D721Med (cell line): Measurements from ENCODE around the gene FAM111B.
"Not testable (repeated sequence)": the region's sequence is repeated elsewhere in the genome, so short reads cannot be mapped to it uniquely, and the experiment has no call there.

Experiments used
- DNase-seq: peaks from one replicate; pipeline ENCODE4 v3.0.0; 2011; ENCODE audit warnings: low spot score; ENCODE audit not compliant: insufficient read length
- FAIRE-seq: peaks from 2 replicates; lab custom pipeline; 2011; peaks lifted over from hg19 to GRCh38; lab: Jason Lieb, UNC
- TF ChIP-seq, protein P1 (sequence below): IDR thresholded peaks from 2 replicates; pipeline ENCODE4 v1.5.1; 2012; ENCODE audit warnings: mild to moderate bottlenecking, control low read depth; ENCODE audit not compliant: insufficient read depth; ENCODE audit errors: missing control alignments

FAM111B gene

DNA sequence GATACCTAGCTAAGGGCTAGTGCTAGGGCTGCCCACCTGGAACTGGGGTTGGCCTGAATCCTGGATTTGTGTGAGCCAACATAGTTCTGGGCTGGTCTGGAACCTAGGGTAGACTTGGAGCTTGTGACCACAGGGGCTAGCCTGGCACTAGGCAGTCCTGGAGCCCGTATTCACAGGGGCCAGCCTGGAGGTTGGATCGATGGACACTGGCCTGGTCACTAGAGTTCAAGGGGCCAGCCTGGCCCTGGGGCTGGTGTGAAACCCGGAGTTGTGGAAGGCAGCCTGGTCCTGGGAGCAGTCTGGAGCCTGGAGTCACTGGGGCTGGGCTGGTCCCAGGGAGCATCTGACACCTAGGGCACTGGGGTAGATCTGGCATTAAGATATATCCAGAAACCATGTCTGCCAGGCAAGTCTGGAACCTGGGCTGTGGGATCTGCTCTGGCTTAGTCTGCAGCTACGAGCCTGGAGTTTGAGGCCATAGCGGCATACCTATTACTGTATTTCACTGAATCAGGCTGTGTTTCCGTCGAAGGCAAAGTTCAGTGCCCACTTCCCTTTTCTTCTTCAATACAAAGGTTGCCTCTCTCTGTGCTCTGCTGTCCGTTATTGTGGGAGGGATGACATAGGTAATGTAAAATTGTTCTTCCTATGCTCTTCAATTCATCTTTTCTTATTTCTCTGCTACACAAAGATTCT, 30.0 kb upstream of the FAM111B start:
- DNase-seq (no peak), FAIRE-seq (no peak)
- TF ChIP-seq, protein P1, sequence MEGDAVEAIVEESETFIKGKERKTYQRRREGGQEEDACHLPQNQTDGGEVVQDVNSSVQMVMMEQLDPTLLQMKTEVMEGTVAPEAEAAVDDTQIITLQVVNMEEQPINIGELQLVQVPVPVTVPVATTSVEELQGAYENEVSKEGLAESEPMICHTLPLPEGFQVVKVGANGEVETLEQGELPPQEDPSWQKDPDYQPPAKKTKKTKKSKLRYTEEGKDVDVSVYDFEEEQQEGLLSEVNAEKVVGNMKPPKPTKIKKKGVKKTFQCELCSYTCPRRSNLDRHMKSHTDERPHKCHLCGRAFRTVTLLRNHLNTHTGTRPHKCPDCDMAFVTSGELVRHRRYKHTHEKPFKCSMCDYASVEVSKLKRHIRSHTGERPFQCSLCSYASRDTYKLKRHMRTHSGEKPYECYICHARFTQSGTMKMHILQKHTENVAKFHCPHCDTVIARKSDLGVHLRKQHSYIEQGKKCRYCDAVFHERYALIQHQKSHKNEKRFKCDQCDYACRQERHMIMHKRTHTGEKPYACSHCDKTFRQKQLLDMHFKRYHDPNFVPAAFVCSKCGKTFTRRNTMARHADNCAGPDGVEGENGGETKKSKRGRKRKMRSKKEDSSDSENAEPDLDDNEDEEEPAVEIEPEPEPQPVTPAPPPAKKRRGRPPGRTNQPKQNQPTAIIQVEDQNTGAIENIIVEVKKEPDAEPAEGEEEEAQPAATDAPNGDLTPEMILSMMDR: no peak

DNA sequence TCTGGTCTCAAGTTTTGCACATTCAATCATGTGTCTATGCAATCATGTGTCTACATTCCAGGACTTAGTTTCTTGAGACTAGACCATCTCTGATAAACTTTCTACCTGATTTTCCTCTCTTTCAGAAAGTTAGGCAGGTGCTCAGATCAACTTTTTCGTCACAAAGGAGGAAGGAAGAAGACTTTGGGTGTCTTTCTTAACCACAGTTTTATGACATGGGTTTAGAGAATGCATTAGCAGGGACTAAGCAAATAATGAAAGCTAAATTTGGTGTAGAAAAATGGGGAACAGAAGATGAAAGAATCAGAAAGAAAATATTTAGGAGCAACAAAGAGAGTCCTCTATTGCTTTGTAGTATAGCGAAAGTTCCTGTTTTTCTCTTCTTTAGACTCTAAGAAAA, 28.6 kb upstream of the FAM111B start:
- DNase-seq (no peak), FAIRE-seq (no peak)
- TF ChIP-seq, protein P1: no peak

DNA sequence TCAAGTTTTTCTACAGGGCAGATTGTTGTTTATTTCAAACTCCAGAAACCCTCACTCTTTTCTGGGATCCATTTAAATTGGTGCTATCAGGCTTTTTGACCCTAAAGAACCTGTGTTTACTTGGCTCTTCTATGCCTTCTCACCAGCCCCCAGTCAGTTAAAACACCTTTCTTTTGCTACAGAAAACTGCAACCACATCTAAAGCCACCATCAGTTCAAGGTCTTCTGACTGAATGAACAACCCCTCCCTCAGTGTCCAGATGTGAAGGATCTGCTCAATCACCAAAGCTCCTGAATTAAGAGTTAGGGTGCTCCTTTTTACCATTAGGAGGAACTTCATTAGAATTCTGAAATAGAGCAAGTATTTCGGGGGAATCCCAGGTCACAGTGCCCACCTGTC, 28.0 kb upstream of the FAM111B start:
- FAIRE-seq (no peak), DNase-seq (no peak)
- TF ChIP-seq, protein P1: no peak

DNA sequence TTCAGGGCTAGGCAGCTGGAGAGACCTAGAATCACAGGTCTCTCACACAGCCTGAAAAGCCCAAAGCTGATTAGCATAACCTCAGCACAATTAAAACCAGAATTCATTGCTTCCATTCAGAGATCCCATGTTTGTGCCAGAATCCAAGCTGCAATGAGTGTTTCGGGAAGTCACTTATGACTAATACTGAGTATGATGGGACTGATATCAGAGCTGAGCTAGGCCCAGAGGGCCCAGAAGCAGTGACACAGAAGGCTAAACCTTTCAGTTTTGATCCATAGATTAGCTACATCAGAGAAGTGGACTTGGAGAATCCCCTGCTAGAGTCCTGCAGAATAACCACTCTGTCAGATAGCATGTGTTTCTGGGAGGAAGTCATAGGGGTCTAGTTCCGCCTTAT, 26.6 kb upstream of the FAM111B start:
- not testable (repeated sequence) for DNase-seq, FAIRE-seq

DNA sequence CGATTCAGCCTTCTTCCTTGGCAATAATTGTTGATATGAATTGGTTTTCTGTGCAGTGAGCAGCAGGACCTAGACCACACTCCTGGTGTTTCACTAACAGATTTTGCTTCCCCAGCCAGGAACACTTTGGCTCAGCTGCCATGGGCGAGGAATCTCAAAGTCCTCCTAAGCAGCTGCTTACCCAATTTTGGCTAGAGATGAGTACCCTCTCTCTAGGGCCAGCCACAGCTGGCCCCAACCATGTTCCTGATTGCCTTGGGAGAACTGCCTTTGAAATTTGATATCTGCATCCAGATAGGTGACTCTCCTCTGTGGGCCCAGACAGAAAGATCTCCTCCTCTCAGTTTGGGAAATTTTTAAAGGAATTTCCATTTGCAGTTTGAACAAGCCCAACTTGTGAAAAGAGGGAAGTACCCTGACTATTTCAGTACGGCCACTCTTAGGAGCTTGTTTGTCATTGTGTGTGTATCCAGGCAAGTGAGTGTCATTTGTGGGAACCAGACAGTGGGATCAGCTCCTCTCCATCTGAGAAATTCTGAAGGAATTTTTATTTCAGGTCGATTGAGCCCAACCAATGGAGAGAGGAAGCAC, 25.5 kb upstream of the FAM111B start:
- DNase-seq, FAIRE-seq: not testable (repeated sequence)

DNA sequence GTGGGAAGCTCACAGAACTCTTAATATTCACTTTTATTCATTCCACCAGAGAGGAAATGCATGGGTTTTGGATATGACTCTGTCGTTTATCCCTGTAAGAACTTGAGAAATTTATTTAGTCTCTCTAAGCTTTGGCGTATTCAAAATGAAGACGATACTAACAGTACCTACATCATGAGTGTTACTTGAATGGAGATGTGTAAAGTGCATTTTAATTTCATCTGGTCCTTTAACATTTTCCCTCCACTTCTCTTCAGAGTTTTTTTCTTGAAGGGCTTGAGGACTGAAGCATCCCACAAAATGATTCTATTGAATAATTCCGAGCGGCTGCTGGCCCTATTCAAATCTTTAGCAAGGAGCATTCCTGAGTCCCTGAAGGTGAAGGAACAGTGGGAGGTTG, 21.0 kb upstream of the FAM111B start, which contains the start of gene GLYATL1B:
GLYATL1B (plus strand) TSS at position 301 of the 400 bp plus-strand sequence; CDS start at position 301, 0 bp downstream.
- not testable (repeated sequence) for FAIRE-seq, DNase-seq

DNA sequence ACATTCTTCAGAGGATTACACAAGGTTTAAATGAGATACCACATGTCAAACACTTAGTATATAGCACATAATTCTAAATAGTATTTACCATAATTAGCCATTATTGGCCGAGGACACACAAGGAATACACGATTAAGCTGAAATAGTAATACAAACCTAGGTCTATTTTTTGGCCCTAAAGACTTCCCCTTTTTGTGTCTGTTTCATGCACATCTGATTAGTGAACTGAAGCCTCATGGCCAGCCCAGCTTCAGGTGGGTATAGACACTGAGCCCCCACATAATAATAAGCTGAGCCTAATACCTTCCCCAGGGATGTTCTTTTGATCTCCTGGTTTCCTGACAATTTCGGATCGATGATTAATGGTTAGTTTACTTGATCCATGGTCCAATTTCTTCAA, 18.9 kb upstream of the FAM111B start:
- TF ChIP-seq, protein P1: no peak
- DNase-seq (no peak), FAIRE-seq (no peak)

DNA sequence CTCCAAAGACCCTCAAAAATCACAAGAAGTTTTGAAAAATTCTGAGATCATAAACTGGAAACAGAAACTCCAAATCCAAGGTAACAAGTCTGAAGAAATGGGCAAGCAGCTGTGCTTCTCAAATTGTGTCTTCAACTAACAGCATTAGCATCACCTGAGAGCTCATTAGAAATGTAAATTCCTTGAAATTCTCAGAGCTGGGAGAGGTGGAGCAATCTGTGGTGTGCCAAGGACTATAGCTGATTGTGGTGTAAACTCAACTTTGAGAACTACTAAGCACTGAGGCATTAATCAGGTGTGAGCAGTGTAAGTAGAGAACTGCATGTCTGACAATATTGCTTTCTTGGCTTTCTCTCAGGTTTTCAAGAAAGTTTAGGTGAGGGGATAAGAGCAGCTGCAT, 13.5 kb upstream of the FAM111B start:
- not testable (repeated sequence) for FAIRE-seq, DNase-seq

DNA sequence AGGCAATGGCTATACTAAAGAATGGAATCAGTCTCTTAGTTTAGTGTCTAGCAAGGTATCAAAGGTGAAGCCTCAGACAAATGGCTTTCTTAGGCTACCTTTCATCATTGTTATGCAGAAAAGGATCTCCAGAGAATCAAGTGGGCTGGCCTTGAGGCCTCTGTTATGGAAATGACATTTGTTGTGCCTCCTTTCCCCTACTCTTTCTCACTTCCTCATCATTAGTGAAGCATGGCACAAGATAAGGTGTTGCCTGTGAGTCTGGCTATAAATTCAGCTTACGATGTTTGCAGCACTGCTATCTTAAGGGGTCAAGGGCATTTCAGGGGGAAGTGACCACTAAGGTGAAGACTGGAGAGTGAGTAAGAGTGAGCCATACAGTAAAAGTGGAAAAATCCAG, 11.8 kb upstream of the FAM111B start:
- FAIRE-seq, DNase-seq: not testable (repeated sequence)

DNA sequence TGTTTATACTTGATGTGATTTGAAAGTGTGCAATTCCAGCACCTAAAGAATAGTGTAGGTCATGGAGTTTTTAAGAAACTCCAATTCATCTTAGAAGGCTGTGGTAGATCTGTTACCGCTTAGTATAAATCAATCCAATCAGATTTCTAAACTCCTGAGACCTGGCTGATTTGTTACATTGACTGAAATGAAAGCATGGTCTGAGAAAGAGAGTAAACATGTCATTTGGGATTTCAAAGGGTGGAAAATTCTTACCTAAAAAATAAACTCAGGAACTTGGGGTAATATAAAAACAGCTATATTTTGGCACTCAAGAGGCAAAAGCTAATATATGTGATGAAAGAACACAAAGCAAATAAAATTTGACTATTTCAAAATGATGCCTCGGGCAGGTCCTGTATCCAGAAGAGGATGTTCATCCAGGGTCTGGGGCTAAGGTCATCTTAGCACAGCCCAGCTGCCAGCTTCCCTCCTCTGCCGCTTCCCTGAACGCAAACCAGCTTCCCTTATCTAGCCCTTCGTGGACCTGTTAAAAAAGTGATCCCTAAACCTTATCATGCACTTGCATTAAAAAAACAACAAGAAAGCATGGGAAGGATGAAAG, 11.0 kb upstream of the FAM111B start:
- FAIRE-seq, DNase-seq: not testable (repeated sequence)
